Measurements from ENCODE around the gene ATXN2. TPM values are rescaled to one million over a fixed set of nuclear protein-coding genes. Genes with fewer than 3 reads are reported as not detected.
"Not testable (repeated sequence)": the region's sequence is repeated elsewhere in the genome, so short reads cannot be mapped to it uniquely, and the experiment has no call there.

The ATXN2 gene
- total and polyA plus RNA-seq, 3 experiments from 2014 or later: 27.7 to 44.9 (median 39.9) TPM

GRCh38 chr12:111523587-111524167, 75.4 kb downstream of the ATXN2 start:
- H3K9me3 ChIP-seq (ENCODE audit: low read length): no peaks in the 10 kb centered on the region
- Mint-ChIP-seq H3K9me3 (no peaks in the 10 kb centered on the region), H3K27me3 (no peaks in the 10 kb centered on the region), H3K4me1 (no peaks in the 10 kb centered on the region), H3K4me3 (no peak overlapping the region), H3K27ac (no peak overlapping the region), H3K36me3 (peaks cover 0 to 51% (median 6%) of the 10 kb centered on the region in 3 donors)
- no peaks in the 10 kb centered on the region for H3K4me1 ChIP-seq (ENCODE audit: insufficient read depth, low read length)
- DNase-seq: no peak
- POLR2A ChIA-PET: no interaction called here
- H3K27me3 ChIP-seq (ENCODE audit: insufficient read depth, low read length, poor library complexity, severe bottlenecking): no peaks in the 10 kb centered on the region
- H3K4me3 ChIP-seq (ENCODE audit: low read length): no peak overlapping the region
- H3K36me3 ChIP-seq (ENCODE audit: insufficient read depth, low read length): peaks cover 20% of the 10 kb centered on the region
- no peak overlapping the region for H3K27ac ChIP-seq (ENCODE audit: low read depth, low read length)
- CTCF ChIA-PET: no interaction called here

- H3K27me3 ChIP-seq (ENCODE audit: insufficient read depth, low read length, poor library complexity, severe bottlenecking): no peaks in the 10 kb centered on the region
- peaks cover 19% of the 10 kb centered on the region for H3K36me3 ChIP-seq (ENCODE audit: insufficient read depth, low read length)
- H3K9me3 ChIP-seq (ENCODE audit: low read length): no peaks in the 10 kb centered on the region
- no peak overlapping the region for H3K4me3 ChIP-seq (ENCODE audit: low read length)
- Mint-ChIP-seq H3K36me3 (peaks cover 0 to 50% (median 6%) of the 10 kb centered on the region in 3 donors), H3K27me3 (no peaks in the 10 kb centered on the region), H3K27ac (no peak overlapping the region), H3K4me3 (no peak overlapping the region), H3K4me1 (no peaks in the 10 kb centered on the region), H3K9me3 (no peaks in the 10 kb centered on the region)
- no peak for DNase-seq
- ChIA-PET POLR2A (no interaction called here), CTCF (no interaction called here)
- H3K4me1 ChIP-seq (ENCODE audit: insufficient read depth, low read length): no peaks in the 10 kb centered on the region
- no peak overlapping the region for H3K27ac ChIP-seq (ENCODE audit: low read depth, low read length)
Measured at GRCh38 chr12:111521801-111522200, 77.3 kb downstream of the ATXN2 start.

- Histone ChIP-seq H3K27ac (ENCODE audit: low read depth, low read length) (no peak overlapping the region), H3K4me3 (ENCODE audit: low read length) (no peak overlapping the region), H3K9me3 (ENCODE audit: low read length) (no peaks in the 10 kb centered on the region), H3K36me3 (ENCODE audit: insufficient read depth, low read length) (peaks cover 14% of the 10 kb centered on the region), H3K4me1 (ENCODE audit: insufficient read depth, low read length) (no peaks in the 10 kb centered on the region), H3K27me3 (ENCODE audit: insufficient read depth, low read length, poor library complexity, severe bottlenecking) (no peaks in the 10 kb centered on the region)
- CTCF ChIA-PET: interaction anchor here (1.3 kb wide), 1 partner anchor 123 kb away, joined by 7 read pairs; no protein-coding TSS in a partner anchor
- Mint-ChIP-seq H3K9me3 (no peaks in the 10 kb centered on the region), H3K27ac (no peak overlapping the region), H3K27me3 (no peaks in the 10 kb centered on the region), H3K4me1 (no peaks in the 10 kb centered on the region), H3K36me3 (peaks cover 0 to 56% (median 1%) of the 10 kb centered on the region in 3 donors), H3K4me3 (no peak overlapping the region)
- POLR2A ChIA-PET: no interaction called here
- DNase-seq: no peak
Measured at GRCh38 chr12:111519937-111520336, 79.2 kb downstream of the ATXN2 start.

- Histone ChIP-seq H3K4me1 (ENCODE audit: insufficient read depth, low read length) (no peaks in the 10 kb centered on the region), H3K27ac (ENCODE audit: low read depth, low read length) (no peak overlapping the region), H3K4me3 (ENCODE audit: low read length) (no peak overlapping the region), H3K36me3 (ENCODE audit: insufficient read depth, low read length) (peaks cover 12% of the 10 kb centered on the region), H3K27me3 (ENCODE audit: insufficient read depth, low read length, poor library complexity, severe bottlenecking) (no peaks in the 10 kb centered on the region), H3K9me3 (ENCODE audit: low read length) (no peaks in the 10 kb centered on the region)
- Mint-ChIP-seq H3K9me3 (no peaks in the 10 kb centered on the region), H3K4me1 (no peaks in the 10 kb centered on the region), H3K36me3 (peaks cover 0 to 51% (median 0%) of the 10 kb centered on the region in 3 donors), H3K27ac (no peak overlapping the region), H3K27me3 (no peaks in the 10 kb centered on the region), H3K4me3 (no peak overlapping the region)
- ChIA-PET CTCF (interaction anchor here (1.3 kb wide), 1 partner anchor 122 kb away, joined by 7 read pairs; no protein-coding TSS in a partner anchor), POLR2A (no interaction called here)
- DNase-seq: no peak
Measured at GRCh38 chr12:111519083-111519482, 80.0 kb downstream of the ATXN2 start.

GRCh38 chr12:111507719-111508118, 91.4 kb downstream of the ATXN2 start:
- Mint-ChIP-seq H3K36me3 (peaks cover 5 to 67% (median 14%) of the 10 kb centered on the region in 3 donors), H3K4me1 (peaks cover 13 to 18% (median 14%) of the 10 kb centered on the region in 3 donors)
- H3K27ac ChIP-seq (ENCODE audit: low read depth, low read length); H3K27me3 Mint-ChIP-seq; H3K4me3 ChIP-seq (ENCODE audit: low read length); H3K9me3 ChIP-seq (ENCODE audit: low read length); H3K9me3 Mint-ChIP-seq; POLR2A ChIA-PET; DNase-seq; H3K27ac Mint-ChIP-seq; CTCF ChIA-PET; H3K4me3 Mint-ChIP-seq; H3K4me1 ChIP-seq (ENCODE audit: insufficient read depth, low read length); H3K27me3 ChIP-seq (ENCODE audit: insufficient read depth, low read length, poor library complexity, severe bottlenecking): not testable (repeated sequence)
- H3K36me3 ChIP-seq (ENCODE audit: insufficient read depth, low read length): peaks cover 14% of the 10 kb centered on the region

GRCh38 chr12:111507258-111507657, 91.9 kb downstream of the ATXN2 start:
- DNase-seq; H3K27ac ChIP-seq (ENCODE audit: low read depth, low read length); H3K4me3 Mint-ChIP-seq; H3K9me3 ChIP-seq (ENCODE audit: low read length); POLR2A ChIA-PET; H3K9me3 Mint-ChIP-seq; H3K4me1 ChIP-seq (ENCODE audit: insufficient read depth, low read length); H3K27me3 Mint-ChIP-seq; H3K27me3 ChIP-seq (ENCODE audit: insufficient read depth, low read length, poor library complexity, severe bottlenecking); H3K27ac Mint-ChIP-seq; H3K4me3 ChIP-seq (ENCODE audit: low read length); CTCF ChIA-PET: not testable (repeated sequence)
- Mint-ChIP-seq H3K4me1 (peaks cover 13 to 18% (median 14%) of the 10 kb centered on the region in 3 donors), H3K36me3 (peaks cover 5 to 64% (median 14%) of the 10 kb centered on the region in 3 donors)
- peaks cover 17% of the 10 kb centered on the region for H3K36me3 ChIP-seq (ENCODE audit: insufficient read depth, low read length)

- Histone ChIP-seq H3K36me3 (ENCODE audit: insufficient read depth, low read length) (peaks cover 17% of the 10 kb centered on the region), H3K4me3 (ENCODE audit: low read length) (no peak overlapping the region), H3K4me1 (ENCODE audit: insufficient read depth, low read length) (no peaks in the 10 kb centered on the region), H3K27me3 (ENCODE audit: insufficient read depth, low read length, poor library complexity, severe bottlenecking) (no peaks in the 10 kb centered on the region), H3K9me3 (ENCODE audit: low read length) (no peaks in the 10 kb centered on the region), H3K27ac (ENCODE audit: low read depth, low read length) (no peak overlapping the region)
- Mint-ChIP-seq H3K27ac (peak overlapping the region in 1 of 8 donors; percentile 7), H3K27me3 (no peaks in the 10 kb centered on the region), H3K36me3 (peaks cover 5 to 61% (median 14%) of the 10 kb centered on the region in 3 donors), H3K4me3 (no peak overlapping the region), H3K9me3 (no peaks in the 10 kb centered on the region), H3K4me1 (peaks cover 13 to 18% (median 14%) of the 10 kb centered on the region in 3 donors)
- CTCF ChIA-PET: no interaction called here
- POLR2A ChIA-PET: interaction anchor here (0.5 kb wide), 1 partner anchor 230 kb away, joined by 3 read pairs; no protein-coding TSS in a partner anchor
- DNase-seq: no peak
Measured at GRCh38 chr12:111506260-111506659, 92.9 kb downstream of the ATXN2 start.

- Histone ChIP-seq H3K4me3 (ENCODE audit: low read length) (no peak overlapping the region), H3K27ac (ENCODE audit: low read depth, low read length) (no peak overlapping the region), H3K4me1 (ENCODE audit: insufficient read depth, low read length) (no peaks in the 10 kb centered on the region), H3K9me3 (ENCODE audit: low read length) (no peaks in the 10 kb centered on the region), H3K36me3 (ENCODE audit: insufficient read depth, low read length) (peaks cover 17% of the 10 kb centered on the region), H3K27me3 (ENCODE audit: insufficient read depth, low read length, poor library complexity, severe bottlenecking) (no peaks in the 10 kb centered on the region)
- Mint-ChIP-seq H3K4me1 (peaks cover 13 to 18% (median 14%) of the 10 kb centered on the region in 3 donors), H3K36me3 (peaks cover 5 to 59% (median 11%) of the 10 kb centered on the region in 3 donors), H3K4me3 (no peak overlapping the region), H3K27me3 (no peaks in the 10 kb centered on the region), H3K9me3 (no peaks in the 10 kb centered on the region), H3K27ac (peak overlapping the region in 3 of 8 donors; percentile 3 to 41 (median 7))
- peak in 1 of 5 donors; percentile 55 for DNase-seq
- ChIA-PET CTCF (no interaction called here), POLR2A (interaction anchor here (0.5 kb wide), 1 partner anchor 231 kb away, joined by 3 read pairs; no protein-coding TSS in a partner anchor)
Measured at GRCh38 chr12:111505601-111506036, 93.5 kb downstream of the ATXN2 start.

All from CD8-positive, alpha-beta memory T cell (primary cell).